H1 (cell line): ENCODE measurements around the gene MAPT. TPM values are rescaled to one million over a fixed set of nuclear protein-coding genes. Genes with fewer than 3 reads are reported as not detected.

Experiments
- CBX8 ChIP-seq: fragments of 300-800, 300-1000 bp; sonication (generic); IDR thresholded peaks from 2 replicates; pipeline ENCODE4 v1.7.1; 2016; ENCODE audit warnings: low read depth, low read length, borderline replicate concordance
- CHD1 ChIP-seq: IDR thresholded peaks from 2 replicates; pipeline ENCODE4 v1.6.1; 2012; ENCODE audit warnings: low read depth, low read length, improper control_type of control experiment
- KDM5A ChIP-seq: fragments of 200-600 bp; IDR thresholded peaks from 2 replicates; pipeline ENCODE4 v1.7.1; 2012; ENCODE audit warnings: mild to moderate bottlenecking, low read length, inconsistent platforms, mixed read lengths
- RXRA ChIP-seq: IDR thresholded peaks from 2 replicates; pipeline ENCODE4 v1.6.1; 2011; ENCODE audit warnings: low read depth, mild to moderate bottlenecking, low read length, moderate library complexity; ENCODE audit not compliant: insufficient read depth
- SAP30 ChIP-seq: fragments of 300-600 bp; sonication (generic); IDR thresholded peaks from 2 replicates; pipeline ENCODE4 v1.7.1; 2012; ENCODE audit warnings: low read length, moderate library complexity, mild to moderate bottlenecking, inconsistent platforms; ENCODE audit not compliant: insufficient read depth, insufficient replicate concordance
- SIN3A ChIP-seq, 2 experiments: IDR thresholded peaks in 1 of 2; conservative IDR thresholded peaks in 1 of 2; 2 replicates each; pipeline ENCODE4 v1.6.1; 2011 to 2012; ENCODE audit warnings: low read length in 2 of 2, improper control_type of control experiment in 1 of 2, low read depth in 1 of 2, mild to moderate bottlenecking in 1 of 2
- SRF ChIP-seq: IDR thresholded peaks from 2 replicates; pipeline ENCODE4 v1.6.1; 2011; ENCODE audit warnings: mild to moderate bottlenecking, low read depth, low read length, moderate library complexity
- TCF12 ChIP-seq: IDR thresholded peaks from 2 replicates; pipeline ENCODE4 v1.6.1; 2011; ENCODE audit warnings: low read depth, mild to moderate bottlenecking, low read length
- TEAD4 ChIP-seq: IDR thresholded peaks from 2 replicates; pipeline ENCODE4 v1.6.1; 2012; ENCODE audit warnings: low read depth, low read length, inconsistent platforms, mixed read lengths
- polyA plus RNA-seq, 7 experiments: library from polyadenylated mRNA; depleted of rRNA in 3 of 7; stranded (reverse) in 5 of 7; unstranded in 2 of 7; fragments of >200 nt in 5 of 7; fragments of 200-250 nt in 2 of 7; gene quantifications; 1 replicate in 5 of 7; 2 replicates in 1 of 7; 4 replicates in 1 of 7; pipeline versions ENCODE4 v1.2.1 to v1.2.3, GENCODE V29; 2011 to 2013; ENCODE audit warnings: missing spikeins in 2 of 7, mixed read lengths in 2 of 7
- total RNA-seq: library from RNA; stranded (reverse); fragmentation: NEBNext Ultra II Directional; extraction: Animal tissue kit (Norgen Biotek cat#: 25700); gene quantifications from 2 replicates; pipeline ENCODE4 v1.2.1, GENCODE V29; 2021

The MAPT gene
- total and polyA plus RNA-seq, 2 of the 8 experiments (the other 6 are each of a cell fraction or from before 2014, with no cell fraction given): 0.54 to 1.7 TPM

DNA sequence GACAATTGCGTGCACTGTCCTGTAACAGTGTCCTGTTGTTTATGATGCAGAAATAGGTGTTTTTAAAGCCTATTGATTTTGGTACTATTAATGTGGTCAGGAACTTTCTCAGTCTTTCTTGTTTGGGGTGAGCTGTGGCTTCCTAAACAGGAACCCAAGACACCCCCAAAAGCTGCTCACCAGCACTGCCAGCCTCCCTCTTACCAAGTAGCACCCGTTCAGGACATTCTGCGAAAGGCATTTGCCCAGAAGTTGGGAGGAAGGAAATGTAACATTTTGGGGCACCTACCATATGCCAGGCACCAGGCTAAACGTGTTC, 83.1 kb downstream of the MAPT start (continued):
- no peak for TF ChIP-seq TEAD4
- no peak for TF ChIP-seq SRF
- TF ChIP-seq RXRA: no peak
- no peak for TF ChIP-seq SIN3A (conservative IDR thresholded peaks at IDR 0.05 in 1 of 2, IDR thresholded peaks at IDR 0.05 in 1 of 2; ENCODE audit: low read depth in 1 of 2, low read length in 2 of 2)
- no peak for TF ChIP-seq TCF12
- no peak for TF ChIP-seq SAP30
- no peak for TF ChIP-seq CHD1
- TF ChIP-seq KDM5A: no peak
- TF ChIP-seq CBX8: no peak
